GM18526 (cell line): ENCODE measurements around the gene KIR3DL2.

Source experiments
- POLR2A ChIP-seq: IDR thresholded peaks from 3 replicates; pipeline ENCODE4 v1.6.1; 2011; ENCODE audit not compliant: insufficient read length; ENCODE audit errors: extremely low read depth

Gene KIR3DL2

DNA sequence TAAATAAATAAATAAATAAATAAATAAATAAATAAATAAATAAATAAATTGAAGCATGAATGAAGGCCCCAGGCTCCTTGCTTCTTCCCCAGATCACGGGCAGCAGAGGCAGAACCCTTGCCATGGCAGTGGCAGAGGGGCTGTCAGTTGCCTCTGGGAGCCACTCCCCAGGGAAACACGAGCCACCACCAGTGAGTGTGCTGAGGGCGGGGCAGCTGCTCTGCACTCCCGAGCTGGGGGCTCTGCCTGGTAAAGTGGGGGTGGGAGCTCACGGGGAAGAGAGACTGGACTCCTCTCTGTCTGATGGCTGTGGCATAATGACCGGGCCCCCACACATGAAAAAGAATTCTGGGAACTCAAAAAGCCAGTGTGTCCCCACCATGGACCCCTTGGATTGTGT, 31.6 kb downstream of the KIR3DL2 start:
- TF ChIP-seq POLR2A = no peak

DNA sequence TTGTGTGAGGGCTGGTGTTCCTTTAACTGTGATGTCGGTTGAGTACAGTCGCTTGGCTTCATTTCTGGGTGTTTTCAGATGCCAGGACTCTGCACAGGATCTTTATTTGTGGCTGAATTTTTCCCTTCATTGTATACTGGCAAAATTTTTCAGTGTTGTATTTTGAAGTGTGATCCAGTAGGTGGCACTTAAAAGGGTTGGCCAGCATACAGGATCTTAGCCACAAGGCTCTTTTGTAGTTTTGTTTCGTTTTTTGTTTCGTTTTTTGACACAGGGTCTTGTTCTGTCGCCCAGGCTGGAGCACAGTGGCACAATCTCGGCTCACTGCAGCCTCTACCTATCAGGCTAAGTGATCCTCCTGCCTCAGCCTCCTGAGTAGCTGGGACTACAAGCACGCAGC, 32.5 kb downstream of the KIR3DL2 start:
- no peak for TF ChIP-seq POLR2A

DNA sequence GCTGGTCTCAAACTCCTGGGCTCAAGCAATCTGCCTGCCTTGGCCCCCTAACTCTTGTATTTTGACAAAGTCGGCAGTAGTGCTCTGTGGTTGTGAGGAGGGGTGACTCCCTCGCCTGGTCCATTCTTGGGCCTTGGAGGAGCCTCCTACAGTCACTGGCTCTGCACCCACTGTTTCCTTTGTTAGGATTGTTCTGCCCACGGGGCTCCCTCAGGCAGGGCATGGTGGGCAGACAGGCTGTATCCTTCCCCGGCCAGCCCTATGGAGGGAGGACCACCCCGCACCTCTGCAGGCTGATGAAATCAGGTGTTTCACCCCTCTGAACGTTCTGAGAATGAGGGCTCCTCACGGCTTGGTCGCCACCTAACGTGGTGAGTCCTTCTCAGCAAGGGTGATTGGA, 33.0 kb downstream of the KIR3DL2 start:
- TF ChIP-seq POLR2A = no peak

DNA sequence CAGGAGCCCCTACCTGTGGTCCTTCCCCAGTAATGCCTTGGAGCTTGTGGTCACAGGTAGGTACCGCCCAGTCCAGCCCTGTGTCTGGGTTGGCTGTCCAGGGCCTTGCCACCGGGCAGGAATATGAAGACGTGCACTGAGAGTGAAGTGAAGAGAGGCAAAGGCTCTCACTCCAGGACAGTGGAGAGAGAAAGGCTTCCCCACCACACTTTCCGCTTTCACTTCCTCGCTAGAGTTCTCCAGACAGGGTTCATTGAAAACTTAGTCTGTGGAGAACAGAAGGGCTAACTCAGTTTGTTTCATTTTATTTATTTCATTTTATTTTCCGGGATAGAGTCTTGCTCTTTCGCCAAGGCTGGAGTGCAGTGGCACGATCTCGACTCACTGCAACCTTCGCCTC, 38.0 kb downstream of the KIR3DL2 start:
- no peak for TF ChIP-seq POLR2A

DNA sequence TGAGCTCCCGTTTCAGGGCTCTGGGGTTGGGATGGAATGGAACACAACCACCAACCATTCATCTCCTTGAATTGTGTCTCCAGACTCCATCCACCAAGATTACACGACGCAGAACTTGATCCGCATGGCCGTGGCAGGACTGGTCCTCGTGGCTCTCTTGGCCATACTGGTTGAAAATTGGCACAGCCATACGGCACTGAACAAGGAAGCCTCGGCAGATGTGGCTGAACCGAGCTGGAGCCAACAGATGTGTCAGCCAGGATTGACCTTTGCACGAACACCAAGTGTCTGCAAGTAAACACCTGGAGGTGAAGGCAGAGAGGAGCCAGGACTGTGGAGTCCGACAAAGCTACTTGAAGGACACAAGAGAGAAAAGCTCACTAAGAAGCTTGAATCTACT, 39.3 kb downstream of the KIR3DL2 start:
- no peak for TF ChIP-seq POLR2A

DNA sequence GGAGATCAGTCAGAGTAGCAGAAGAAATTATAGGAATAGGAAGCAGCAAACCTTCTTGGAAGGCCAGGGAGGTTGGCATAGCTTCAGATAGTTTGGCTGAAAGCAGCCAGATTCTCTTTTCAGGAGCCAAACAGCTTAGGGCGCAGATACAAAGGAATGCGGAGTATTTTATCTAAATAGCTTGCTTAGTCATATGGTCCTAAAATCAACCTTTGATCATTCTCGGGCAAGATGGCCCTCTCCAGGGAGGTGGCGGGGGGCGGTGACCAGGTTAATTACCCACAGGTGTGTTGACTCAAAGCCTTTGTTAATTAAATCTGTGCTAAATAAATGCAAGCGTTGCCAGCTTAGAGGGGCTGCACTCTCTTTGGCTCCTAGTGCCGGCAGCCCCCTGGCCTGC, 43.2 kb downstream of the KIR3DL2 start:
- TF ChIP-seq POLR2A = no peak

DNA sequence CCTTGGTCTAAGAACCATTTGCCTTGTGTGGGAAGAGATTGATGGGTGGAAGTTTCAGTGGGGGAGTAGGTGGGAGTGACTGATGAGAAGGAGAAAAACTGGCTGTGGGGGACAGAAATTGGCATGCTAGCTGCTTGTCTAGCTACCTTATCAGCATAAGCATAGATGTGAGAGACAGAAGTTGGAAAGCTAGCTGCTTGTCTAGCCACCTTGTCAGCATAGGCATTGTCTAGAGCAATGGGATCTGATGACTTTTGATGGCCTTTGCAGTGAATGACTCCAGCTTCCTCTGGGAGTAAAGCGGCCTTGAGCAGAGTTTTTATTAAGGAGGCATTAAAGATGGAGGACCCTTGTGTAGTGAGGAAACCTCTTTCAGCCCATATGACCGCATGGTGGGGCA, 45.8 kb downstream of the KIR3DL2 start:
- no peak for TF ChIP-seq POLR2A

DNA sequence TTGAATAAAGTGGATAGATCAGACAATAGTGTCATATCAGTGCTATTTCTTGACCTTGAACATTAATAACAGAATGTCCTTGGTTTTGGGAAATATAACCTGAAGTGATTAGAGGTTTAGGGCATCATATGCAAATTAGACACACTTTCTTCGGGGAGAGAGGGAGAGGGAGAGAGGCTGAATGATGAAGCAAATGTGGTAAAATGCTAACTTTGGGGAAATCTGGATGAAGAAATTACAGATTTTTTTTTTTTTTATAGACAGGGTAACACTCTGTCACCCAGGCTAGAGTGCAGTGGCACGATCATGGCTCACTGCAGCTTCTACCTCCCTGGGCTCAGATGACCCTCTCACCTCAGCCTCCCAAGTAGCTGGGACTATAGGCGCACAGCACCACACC, 51.8 kb downstream of the KIR3DL2 start:
- no peak for TF ChIP-seq POLR2A

DNA sequence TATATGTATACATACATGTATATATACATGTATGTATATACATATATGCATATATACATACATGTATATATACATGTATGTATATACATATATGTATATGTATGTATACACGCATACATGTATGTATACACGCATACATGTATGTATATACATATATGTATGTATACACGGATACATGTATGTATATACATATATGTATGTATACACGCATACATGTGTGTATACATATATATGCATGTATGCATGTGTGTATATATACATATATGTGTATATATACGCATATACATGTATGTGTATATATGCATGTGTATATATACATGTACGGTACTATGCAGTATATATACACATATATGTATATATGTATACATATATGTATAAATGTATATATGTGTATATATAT, 53.1 kb downstream of the KIR3DL2 start:
- TF ChIP-seq POLR2A = no peak

DNA sequence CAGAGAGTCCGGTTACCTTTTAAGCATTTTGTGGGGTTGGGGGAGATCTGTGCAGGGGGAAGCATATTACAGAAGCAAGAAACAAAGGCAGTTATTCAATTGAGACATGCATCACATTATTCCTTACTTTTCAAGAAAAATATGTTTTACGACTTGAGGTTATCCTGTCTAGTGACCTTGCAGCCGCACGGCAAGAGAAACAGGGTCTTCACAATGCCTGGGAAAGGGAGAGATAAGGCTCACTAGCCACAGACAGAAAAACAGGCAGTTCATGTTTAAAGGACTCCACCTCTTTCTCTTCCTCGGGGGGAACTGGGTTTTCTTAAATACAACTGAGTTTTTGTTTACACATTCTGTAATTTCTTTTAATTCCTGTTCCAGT, 55.2 kb downstream of the KIR3DL2 start:
- TF ChIP-seq POLR2A = no peak

DNA sequence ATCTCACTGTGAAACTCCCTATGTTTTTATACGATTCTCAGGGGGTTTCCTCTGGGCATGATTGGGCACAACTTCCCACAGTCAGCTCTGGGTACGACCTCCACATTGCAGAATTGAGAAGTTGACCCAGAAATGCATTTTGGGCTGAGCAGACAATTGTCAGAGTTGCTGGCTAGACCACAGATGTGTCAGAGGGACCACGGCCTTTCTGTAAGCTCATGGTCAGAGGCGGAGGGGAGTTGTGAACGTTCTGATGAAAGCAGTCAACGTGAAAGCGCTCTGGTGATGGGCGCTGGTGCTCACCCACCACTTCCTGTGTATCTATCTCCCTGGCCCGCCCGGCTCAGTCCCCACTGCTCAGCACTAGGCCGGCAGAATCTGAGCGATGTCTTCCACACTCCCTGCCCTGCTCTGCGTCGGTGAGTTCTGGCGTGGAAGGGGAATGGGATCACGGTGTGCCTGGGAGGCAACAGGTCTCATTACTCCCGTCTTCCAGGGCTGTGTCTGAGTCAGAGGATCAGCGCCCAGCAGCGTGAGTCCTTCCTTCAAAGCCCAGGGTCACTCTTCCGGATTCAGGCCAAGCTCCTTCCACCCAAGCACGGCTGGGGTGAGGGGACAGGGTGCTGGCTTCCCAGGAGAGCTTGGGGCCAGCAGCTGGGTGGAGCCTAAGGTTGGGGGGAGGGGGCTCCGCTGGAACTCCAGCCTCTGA, 55.7 kb downstream of the KIR3DL2 start, which contains the start of gene NCR1:
NCR1 (plus strand) TSS at position 346 of the 709 bp plus-strand sequence; CDS start at position 386, 40 bp downstream.
- TF ChIP-seq POLR2A = no peak

DNA sequence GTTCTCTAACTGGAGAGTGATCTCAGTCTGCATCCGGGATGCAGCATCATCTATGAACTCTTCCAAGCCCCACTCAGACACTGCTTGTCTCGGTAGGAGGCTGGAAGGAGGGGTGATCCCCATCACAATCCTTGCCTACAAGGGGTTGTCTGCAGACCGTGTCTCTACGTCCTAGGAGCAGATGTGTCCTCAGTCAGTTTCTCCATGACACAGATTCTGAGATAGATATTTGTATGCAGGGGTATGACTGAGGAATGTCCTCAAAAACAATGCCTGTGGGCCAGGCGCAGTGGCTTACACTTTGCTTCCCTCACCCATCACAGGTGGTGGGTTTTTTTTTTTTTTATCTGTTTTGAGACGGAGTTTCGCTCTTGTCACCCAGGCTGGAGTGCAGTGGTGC, 56.6 kb downstream of the KIR3DL2 start:
- no peak for TF ChIP-seq POLR2A
